Adrenal gland (tissue), 5 donors: Measurements from ENCODE around the gene PRELID1.

Source experiments
- POLR2A ChIP-seq, 2 donors: fragments of 450-650 bp; IDR thresholded peaks; one replicate each; pipeline ENCODE4 v1.6.1; 2017; ENCODE audit warnings: antibody characterized with exemption in 2 of 2, mild to moderate bottlenecking in 2 of 2, moderate library complexity in 1 of 2
- TF ChIP-seq, protein P1 (sequence below), 6 experiments: fragments of 450-650 bp in 4 of 6; fragments of 200-600 bp in 2 of 6; sonication (generic) in 1 of 6; IDR thresholded peaks; 1 replicate in 5 of 6; 2 replicates in 1 of 6; pipeline versions ENCODE4 v1.5.1 to v1.8.0; 2016 to 2021; ENCODE audit warnings: antibody characterized with exemption in 6 of 6, mild to moderate bottlenecking in 2 of 6, moderate library complexity in 1 of 6
- donor health status: DM: no; HTN: no; CAD: no.

DNA sequence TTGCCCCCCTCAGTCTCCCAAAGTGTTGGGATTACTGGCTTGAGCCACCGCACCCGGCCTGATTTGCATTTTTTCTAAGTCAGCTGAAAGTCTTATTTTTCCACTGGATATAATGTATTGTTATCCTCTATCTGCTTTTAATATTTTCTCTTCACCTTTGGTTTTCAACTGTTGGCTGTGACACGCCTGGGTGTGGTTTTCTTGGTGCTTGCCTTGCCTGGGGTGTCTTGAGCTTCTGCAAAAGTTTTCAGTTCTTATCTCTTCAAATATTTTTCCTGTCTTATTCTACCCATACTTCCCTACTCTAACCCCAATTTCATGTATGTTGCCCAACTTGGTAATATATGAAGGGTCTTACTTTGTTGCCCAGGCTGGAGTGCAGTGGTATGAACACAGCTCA lies 12.4 kb downstream of the PRELID1 start:
- no peak for TF ChIP-seq POLR2A (IDR thresholded peaks at IDR 0.05)
- TF ChIP-seq, protein P1, sequence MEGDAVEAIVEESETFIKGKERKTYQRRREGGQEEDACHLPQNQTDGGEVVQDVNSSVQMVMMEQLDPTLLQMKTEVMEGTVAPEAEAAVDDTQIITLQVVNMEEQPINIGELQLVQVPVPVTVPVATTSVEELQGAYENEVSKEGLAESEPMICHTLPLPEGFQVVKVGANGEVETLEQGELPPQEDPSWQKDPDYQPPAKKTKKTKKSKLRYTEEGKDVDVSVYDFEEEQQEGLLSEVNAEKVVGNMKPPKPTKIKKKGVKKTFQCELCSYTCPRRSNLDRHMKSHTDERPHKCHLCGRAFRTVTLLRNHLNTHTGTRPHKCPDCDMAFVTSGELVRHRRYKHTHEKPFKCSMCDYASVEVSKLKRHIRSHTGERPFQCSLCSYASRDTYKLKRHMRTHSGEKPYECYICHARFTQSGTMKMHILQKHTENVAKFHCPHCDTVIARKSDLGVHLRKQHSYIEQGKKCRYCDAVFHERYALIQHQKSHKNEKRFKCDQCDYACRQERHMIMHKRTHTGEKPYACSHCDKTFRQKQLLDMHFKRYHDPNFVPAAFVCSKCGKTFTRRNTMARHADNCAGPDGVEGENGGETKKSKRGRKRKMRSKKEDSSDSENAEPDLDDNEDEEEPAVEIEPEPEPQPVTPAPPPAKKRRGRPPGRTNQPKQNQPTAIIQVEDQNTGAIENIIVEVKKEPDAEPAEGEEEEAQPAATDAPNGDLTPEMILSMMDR (IDR thresholded peaks at IDR 0.05): no peak
